Lung (tissue), 12 donors: ENCODE measurements around the gene INTS7. TPM values are rescaled to one million over a fixed set of nuclear protein-coding genes. Genes with fewer than 3 reads are reported as not detected.
"Not testable (repeated sequence)": the region's sequence is repeated elsewhere in the genome, so short reads cannot be mapped to it uniquely, and the experiment has no call there.

Source experiments
- ATAC-seq: fragments of 200-7000 bp; cut with Tn5 transposase; one replicate; pipeline ENCODE4 v1.9.1; 2020; ENCODE audit warnings: moderate number of reproducible peaks; ENCODE audit not compliant: insufficient read depth, low FRiP score
- DNase-seq, 3 donors: peaks; one replicate each; pipeline ENCODE4 v3.0.0-alpha.2; 2013 to 2017
- H3K27ac ChIP-seq, 2 donors: one replicate each; pipeline ENCODE4 v1.5.1; 2013; ENCODE audit warnings: mild to moderate bottlenecking in 2 of 2, moderate library complexity in 2 of 2, control low read depth in 1 of 2, inconsistent platforms in 1 of 2, low read depth in 1 of 2, low read length in 1 of 2
- H3K27me3 ChIP-seq, 3 donors: one replicate each; pipeline ENCODE4 v1.5.1; 2013; ENCODE audit warnings: low read length in 2 of 3; ENCODE audit not compliant: control insufficient read depth in 3 of 3, insufficient read depth in 3 of 3
- H3K36me3 ChIP-seq, 4 donors: one replicate each; pipeline ENCODE4 v1.5.1; 2013; ENCODE audit warnings: low read length in 4 of 4, mild to moderate bottlenecking in 1 of 4, moderate library complexity in 1 of 4; ENCODE audit not compliant: control insufficient read depth in 4 of 4, insufficient read depth in 4 of 4
- H3K4me1 ChIP-seq, 5 donors: one replicate each; pipeline ENCODE4 v1.5.1; 2013; ENCODE audit warnings: low read length in 5 of 5, mild to moderate bottlenecking in 2 of 5, moderate library complexity in 1 of 5; ENCODE audit not compliant: control insufficient read depth in 5 of 5, insufficient read depth in 5 of 5
- H3K4me3 ChIP-seq: one replicate; pipeline ENCODE4 v1.5.1; 2013; ENCODE audit warnings: mild to moderate bottlenecking, control low read depth, moderate library complexity
- H3K9ac ChIP-seq, 2 donors: one replicate each; pipeline ENCODE4 v1.5.1; 2013; ENCODE audit warnings: low read length in 2 of 2, control low read depth in 1 of 2; ENCODE audit not compliant: insufficient read depth in 1 of 2
- H3K9me3 ChIP-seq, 4 donors: one replicate each; pipeline ENCODE4 v1.5.1; 2013; ENCODE audit warnings: low read length in 3 of 4, mild to moderate bottlenecking in 1 of 4, moderate library complexity in 1 of 4; ENCODE audit not compliant: control insufficient read depth in 4 of 4, insufficient read depth in 3 of 4
- WGBS, 2 donors: extraction: QIAGEN DNeasy Blood & Tissue Kit; methylation state at CpG; one replicate each; pipeline ENCODE4 v1.1.7; 2013; 5-methylcytosine and 5-hydroxymethylcytosine counted together
- polyA plus RNA-seq, 2 donors: library from polyadenylated mRNA; stranded (reverse); fragments of 200-250 nt; gene quantifications; one replicate each; pipeline ENCODE4 v1.2.1, GENCODE V29; 2013
- total RNA-seq, 2 donors: library from RNA; depleted of rRNA in 1 of 2; stranded (reverse); fragments of >200 nt in 1 of 2; gene quantifications; one replicate each; pipeline ENCODE4 v1.2.1, GENCODE V29; 2014 to 2021
- TF ChIP-seq, protein P1 (sequence below): IDR thresholded peaks from 2 replicates; pipeline ENCODE4 v1.5.1; 2012; ENCODE audit warnings: mild to moderate bottlenecking; ENCODE audit errors: control extremely low read depth, extremely low read depth
- donor health status: control.
- donor health status: control.
- donor health status: Bipolar disorder and iron deficiency.
- donor health status: healthy.
- donor health status: DM: yes; HTN: yes; CAD: no.

Gene INTS7
- total and polyA plus RNA-seq, 4 donors, result 6.4 to 18.9 (median 11.8) TPM

DNA sequence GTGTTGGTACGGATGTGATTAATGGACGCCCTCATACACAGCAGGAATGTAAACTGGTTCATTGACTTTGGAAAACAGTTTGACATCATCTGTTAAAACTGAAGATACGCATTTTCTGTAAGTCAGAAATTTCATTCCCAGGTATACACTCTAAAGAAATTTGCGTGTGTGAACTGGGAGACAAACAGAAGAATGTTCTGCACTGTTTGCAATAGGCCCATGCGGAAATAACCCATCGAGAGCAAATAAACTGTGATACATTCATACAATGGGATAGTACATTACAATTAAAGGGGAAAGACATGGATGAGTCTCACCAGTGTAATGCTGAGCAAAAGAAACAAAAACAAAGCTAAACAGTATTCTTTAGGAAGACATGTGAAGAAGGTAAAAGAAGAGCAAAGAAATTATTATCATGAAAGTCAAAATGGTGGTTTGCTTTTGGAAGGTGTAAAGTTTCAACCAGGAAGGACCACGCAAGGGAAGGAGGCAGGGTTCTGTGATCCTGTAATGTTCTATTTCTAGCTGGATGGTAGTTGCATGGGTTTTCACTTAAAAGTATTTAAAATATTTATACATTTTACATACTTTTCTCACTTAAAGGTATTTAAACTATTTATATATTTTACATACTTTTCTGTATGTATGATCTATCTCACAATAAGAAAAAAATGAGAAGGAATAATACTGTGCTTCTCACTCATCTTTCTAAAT lies 30.3 kb downstream of the INTS7 start:
- Histone ChIP-seq H3K9ac (no peak overlapping the region), H3K9me3 (no peaks in the 10 kb centered on the region), H3K4me1 (no peaks in the 10 kb centered on the region), H3K36me3 (peaks cover 2 to 20% (median 15%) of the 10 kb centered on the region in 4 donors), H3K27ac (no peak overlapping the region), H3K27me3 (no peaks in the 10 kb centered on the region), H3K4me3 (no peak overlapping the region)
- DNase-seq (no peak), ATAC-seq (no peak)
- TF ChIP-seq, protein P1, sequence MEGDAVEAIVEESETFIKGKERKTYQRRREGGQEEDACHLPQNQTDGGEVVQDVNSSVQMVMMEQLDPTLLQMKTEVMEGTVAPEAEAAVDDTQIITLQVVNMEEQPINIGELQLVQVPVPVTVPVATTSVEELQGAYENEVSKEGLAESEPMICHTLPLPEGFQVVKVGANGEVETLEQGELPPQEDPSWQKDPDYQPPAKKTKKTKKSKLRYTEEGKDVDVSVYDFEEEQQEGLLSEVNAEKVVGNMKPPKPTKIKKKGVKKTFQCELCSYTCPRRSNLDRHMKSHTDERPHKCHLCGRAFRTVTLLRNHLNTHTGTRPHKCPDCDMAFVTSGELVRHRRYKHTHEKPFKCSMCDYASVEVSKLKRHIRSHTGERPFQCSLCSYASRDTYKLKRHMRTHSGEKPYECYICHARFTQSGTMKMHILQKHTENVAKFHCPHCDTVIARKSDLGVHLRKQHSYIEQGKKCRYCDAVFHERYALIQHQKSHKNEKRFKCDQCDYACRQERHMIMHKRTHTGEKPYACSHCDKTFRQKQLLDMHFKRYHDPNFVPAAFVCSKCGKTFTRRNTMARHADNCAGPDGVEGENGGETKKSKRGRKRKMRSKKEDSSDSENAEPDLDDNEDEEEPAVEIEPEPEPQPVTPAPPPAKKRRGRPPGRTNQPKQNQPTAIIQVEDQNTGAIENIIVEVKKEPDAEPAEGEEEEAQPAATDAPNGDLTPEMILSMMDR, result no peak
- 90 to 99% methylated on average over 7 of the region's 7 CpGs for WGBS, 2 donors

DNA sequence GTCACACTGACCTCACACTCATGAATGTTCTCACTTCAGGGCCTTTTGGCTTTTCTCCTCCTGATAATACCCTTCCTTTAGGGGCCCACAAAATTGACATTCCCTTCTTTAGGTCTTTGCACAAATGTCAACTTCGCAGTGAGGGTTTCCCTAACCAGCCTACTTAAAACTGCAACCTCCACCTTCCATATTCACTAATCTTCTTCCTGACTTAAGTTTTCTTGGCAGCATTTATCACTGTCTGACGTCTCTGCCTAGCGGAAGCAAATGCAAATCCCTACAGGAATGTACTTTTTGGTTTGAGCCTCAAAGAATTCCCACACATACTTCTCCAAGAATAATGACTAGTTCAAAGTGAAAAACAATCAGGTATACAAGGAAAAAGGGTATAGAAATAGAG lies 32.8 kb downstream of the INTS7 start:
- TF ChIP-seq, protein P1, result no peak
- Histone ChIP-seq H3K27ac (no peak overlapping the region), H3K36me3 (peaks cover 2 to 24% (median 9%) of the 10 kb centered on the region in 4 donors), H3K9ac (no peak overlapping the region), H3K4me3 (no peak overlapping the region), H3K4me1 (peaks cover 0 to 5% (median 0%) of the 10 kb centered on the region in 5 donors), H3K9me3 (peaks cover 0 to 3% (median 0%) of the 10 kb centered on the region in 4 donors), H3K27me3 (no peaks in the 10 kb centered on the region)
- DNase-seq (no peak), ATAC-seq (no peak)
- WGBS, 2 donors, result 90 to 94% methylated on average over 3 of the region's 3 CpGs

DNA sequence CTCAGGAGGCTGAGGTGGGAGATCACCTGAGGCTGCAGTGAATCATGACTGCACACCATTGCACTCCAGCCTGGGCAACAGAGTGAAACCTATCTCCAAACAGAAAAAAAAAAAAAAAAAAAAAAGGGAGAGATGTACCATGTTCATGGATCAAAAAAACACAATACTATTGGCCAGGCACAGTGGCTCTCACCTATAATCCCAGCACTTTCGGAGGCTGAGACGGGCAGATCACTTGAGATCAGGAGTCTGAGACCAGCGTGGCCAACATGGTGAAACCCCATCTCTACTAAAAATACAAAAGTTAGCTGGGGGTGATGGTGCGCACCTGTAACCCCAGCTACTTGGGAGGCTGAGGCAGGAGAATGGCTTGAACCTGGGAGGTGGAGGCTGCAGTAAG lies 37.9 kb downstream of the INTS7 start:
- H3K9me3 ChIP-seq, DNase-seq, H3K27ac ChIP-seq, H3K9ac ChIP-seq, H3K4me1 ChIP-seq, ATAC-seq, H3K27me3 ChIP-seq, H3K4me3 ChIP-seq: not testable (repeated sequence)
- H3K36me3 ChIP-seq, result peaks cover 3 to 27% (median 17%) of the 10 kb centered on the region in 4 donors
- 98 to 99% methylated on average over 4 of the region's 4 CpGs for WGBS, 2 donors

DNA sequence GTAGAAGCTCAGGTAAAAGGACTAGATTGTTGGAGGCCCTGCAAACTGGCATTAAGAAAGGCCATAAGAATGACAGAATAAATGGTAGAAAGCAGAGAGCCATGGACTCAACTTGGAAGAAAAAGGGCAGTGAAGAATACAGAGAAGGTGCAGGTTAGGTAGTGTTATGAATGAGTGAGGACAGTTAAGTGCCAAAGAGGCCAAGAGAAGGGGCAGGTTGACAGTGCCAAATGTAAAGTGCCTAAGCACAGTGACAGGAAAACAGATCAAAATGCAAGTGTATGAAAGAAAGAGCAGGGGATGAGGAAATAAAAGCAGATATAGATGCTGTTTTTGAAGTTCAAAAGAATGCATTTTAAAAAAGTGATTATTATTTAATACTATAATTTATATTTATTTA lies 43.7 kb downstream of the INTS7 start:
- no peak overlapping the region for H3K4me3 ChIP-seq
- DNase-seq (no peak), ATAC-seq (no peak)
- no peak overlapping the region for H3K27ac ChIP-seq
- TF ChIP-seq, protein P1, result no peak
- H3K27me3 ChIP-seq, result no peaks in the 10 kb centered on the region
- no peak overlapping the region for H3K9ac ChIP-seq
- H3K36me3 ChIP-seq, result peaks cover 2 to 8% (median 6%) of the 10 kb centered on the region in 4 donors
- H3K9me3 ChIP-seq, result no peaks in the 10 kb centered on the region
- H3K4me1 ChIP-seq, result no peaks in the 10 kb centered on the region
